GM18505 (cell line): ENCODE data around the gene PARP11.

Experiments used
- ATAC-seq: cut with Tn5 transposase; IDR thresholded peaks from one replicate; pipeline ENCODE4 v1.9.1; 2021; ENCODE audit not compliant: unreplicated experiment
- POLR2A ChIP-seq: IDR thresholded peaks from 4 replicates; pipeline ENCODE4 v1.6.1; 2011; ENCODE audit warnings: borderline replicate concordance; ENCODE audit not compliant: insufficient read depth, insufficient read length; ENCODE audit errors: extremely low read depth

PARP11 gene

GRCh38 chr12:3761116-3761735, 112.0 kb downstream of the PARP11 start:
- TF ChIP-seq POLR2A = no peak

DNA sequence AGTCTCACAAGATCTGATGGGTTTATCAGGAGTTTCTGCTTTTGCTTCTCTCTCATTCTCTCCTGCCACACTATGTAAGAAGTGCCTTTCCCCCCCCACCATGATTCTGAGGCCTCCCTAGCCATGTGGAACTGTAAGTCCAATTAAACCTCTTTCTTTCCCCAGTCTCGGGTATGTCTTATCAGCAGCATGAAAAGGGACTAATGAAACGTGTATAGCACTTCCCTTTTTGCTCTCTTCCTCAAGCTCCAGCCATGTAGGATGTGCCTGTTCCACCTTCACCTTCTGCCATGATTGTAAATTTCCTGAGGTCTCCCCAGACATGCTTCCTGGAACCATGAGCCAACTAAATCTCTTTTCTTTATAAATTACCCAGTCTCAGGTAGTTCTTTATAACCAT, 113.3 kb downstream of the PARP11 start:
- no peak for TF ChIP-seq POLR2A
- ATAC-seq = no peak

More at GRCh38 chr12:3761116-3761735, 112.0 kb downstream of the PARP11 start:
- no peak for ATAC-seq
